Erythroblast (primary cell): ENCODE data around the gene ADAMTSL2.

Experiments used
- GATA1 ChIP-seq: IDR thresholded peaks from 2 replicates; pipeline ENCODE4 v1.6.1; 2011; ENCODE audit warnings: low read depth, mild to moderate bottlenecking, control low read depth, low read length, moderate library complexity
- POLR2A ChIP-seq: IDR thresholded peaks from 2 replicates; pipeline ENCODE4 v1.6.1; 2011; ENCODE audit warnings: mild to moderate bottlenecking, low read length

DNA sequence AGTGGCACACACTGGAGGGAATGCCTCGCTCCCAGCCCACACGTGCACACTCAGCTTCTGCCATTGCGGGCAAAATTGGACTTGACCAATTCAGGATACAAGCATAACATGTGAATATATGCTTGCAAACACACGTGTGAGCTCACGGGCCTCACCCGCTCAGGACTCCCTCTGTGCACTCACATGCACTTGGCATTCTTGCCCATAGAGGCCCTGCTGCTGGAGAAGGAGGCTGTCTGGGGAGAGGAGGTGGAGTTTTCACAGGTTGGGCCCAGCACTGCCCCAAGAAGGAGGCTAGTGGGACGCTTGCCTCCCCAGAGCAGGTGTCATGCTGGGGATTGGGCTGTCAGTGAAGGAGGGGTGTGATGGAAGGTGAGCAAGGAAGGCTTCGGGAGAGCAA, 11.4 kb upstream of the ADAMTSL2 start:
- no peak for TF ChIP-seq POLR2A
- TF ChIP-seq GATA1: no peak
